Measurements from ENCODE around the gene DPYD. TPM values are rescaled to one million over a fixed set of nuclear protein-coding genes. Genes with fewer than 3 reads are reported as not detected.

The DPYD gene
- total and polyA plus RNA-seq, 11 donors: 2.6 to 38.4 (median 7.8) TPM

GRCh38 chr1:97063532-97063931, 857.3 kb downstream of the DPYD start:
- H3K27ac ChIP-seq: no peak overlapping the region
- intact Hi-C loops (cut with DNase I): no loop called here

GRCh38 chr1:97061604-97062003, 859.2 kb downstream of the DPYD start:
- H3K36me3 ChIP-seq: no peaks in the 10 kb centered on the region
- WGBS, 4 donors: 74 to 85% (median 82%) methylated on average over 2 of the region's 2 CpGs
- intact Hi-C loops (cut with DNase I): no loop called here
- H3K4me1 ChIP-seq: no peaks in the 10 kb centered on the region
- no peaks in the 10 kb centered on the region for H3K27me3 ChIP-seq
- H3K27ac ChIP-seq: no peak overlapping the region
- no peak overlapping the region for H3K4me3 ChIP-seq
- H3K9me3 ChIP-seq: peaks cover 0 to 37% (median 11%) of the 10 kb centered on the region in 12 donors
- TF ChIP-seq POLR2A (IDR thresholded peaks at IDR 0.05): no peak
- TF ChIP-seq CTCF (IDR thresholded peaks at IDR 0.05): no peak
- ATAC-seq (no peak), DNase-seq (no peak)

More at GRCh38 chr1:97063532-97063931, 857.3 kb downstream of the DPYD start:
- no peak for ATAC-seq
- TF ChIP-seq CTCF (IDR thresholded peaks at IDR 0.05) (no peak), POLR2A (IDR thresholded peaks at IDR 0.05) (no peak)
- no peaks in the 10 kb centered on the region for H3K27me3 ChIP-seq
- no peak for DNase-seq
- no peak overlapping the region for H3K4me3 ChIP-seq
- peaks cover 0 to 30% (median 7%) of the 10 kb centered on the region in 12 donors for H3K9me3 ChIP-seq
- H3K4me1 ChIP-seq: no peaks in the 10 kb centered on the region
- H3K36me3 ChIP-seq: no peaks in the 10 kb centered on the region

- TF ChIP-seq CTCF (IDR thresholded peaks at IDR 0.05): no peak
- no peak for TF ChIP-seq POLR2A (IDR thresholded peaks at IDR 0.05)
- H3K36me3 ChIP-seq: no peaks in the 10 kb centered on the region
- H3K4me1 ChIP-seq: no peaks in the 10 kb centered on the region
- no peak overlapping the region for H3K27ac ChIP-seq
- ATAC-seq: no peak
- H3K27me3 ChIP-seq: no peaks in the 10 kb centered on the region
- H3K4me3 ChIP-seq: no peak overlapping the region
- H3K9me3 ChIP-seq: peaks cover 0 to 21% (median 14%) of the 10 kb centered on the region in 12 donors
- DNase-seq: no peak
- 81 to 89% (median 85%) methylated on average over 2 of the region's 2 CpGs for WGBS, 4 donors
- intact Hi-C loops (cut with DNase I): no loop called here
Measured at GRCh38 chr1:97056386-97056785, 864.4 kb downstream of the DPYD start.

DNA sequence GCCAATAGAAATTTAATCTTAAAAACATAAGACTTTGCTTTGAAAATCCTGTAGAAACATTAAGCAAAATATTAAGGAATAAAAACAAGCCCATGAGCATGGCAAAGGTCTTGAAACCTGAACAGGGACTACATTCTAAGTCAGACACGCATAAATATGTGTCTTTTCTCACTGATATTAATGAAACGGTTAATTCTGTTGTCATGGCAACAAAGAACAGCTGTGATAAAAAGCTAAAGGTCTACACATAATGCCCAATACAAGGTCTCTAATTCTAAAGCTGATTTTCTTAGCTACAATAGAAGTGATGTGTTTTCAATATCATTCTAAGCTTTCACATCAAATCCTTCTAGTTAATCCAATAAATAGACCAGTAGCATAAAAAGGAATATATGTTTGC, 867.6 kb downstream of the DPYD start:
- WGBS, 4 donors: 76 to 83% (median 80%) methylated on average over 2 of the region's 2 CpGs
- DNase-seq (no peak), ATAC-seq (no peak)
- TF ChIP-seq POLR2A (IDR thresholded peaks at IDR 0.05): no peak
- no peak for TF ChIP-seq CTCF (IDR thresholded peaks at IDR 0.05)
- intact Hi-C loops (cut with DNase I): no loop called here
- no peaks in the 10 kb centered on the region for H3K36me3 ChIP-seq
- H3K27me3 ChIP-seq: no peaks in the 10 kb centered on the region
- H3K4me3 ChIP-seq: no peak overlapping the region
- H3K4me1 ChIP-seq: peaks cover 0 to 4% (median 0%) of the 10 kb centered on the region in 12 donors
- H3K9me3 ChIP-seq: peaks cover 0 to 20% (median 13%) of the 10 kb centered on the region in 12 donors
- no peak overlapping the region for H3K27ac ChIP-seq
